Measurements from ENCODE around the gene PGA4.
"Not testable (repeated sequence)": the region's sequence is repeated elsewhere in the genome, so short reads cannot be mapped to it uniquely, and the experiment has no call there.

PGA4 gene

DNA sequence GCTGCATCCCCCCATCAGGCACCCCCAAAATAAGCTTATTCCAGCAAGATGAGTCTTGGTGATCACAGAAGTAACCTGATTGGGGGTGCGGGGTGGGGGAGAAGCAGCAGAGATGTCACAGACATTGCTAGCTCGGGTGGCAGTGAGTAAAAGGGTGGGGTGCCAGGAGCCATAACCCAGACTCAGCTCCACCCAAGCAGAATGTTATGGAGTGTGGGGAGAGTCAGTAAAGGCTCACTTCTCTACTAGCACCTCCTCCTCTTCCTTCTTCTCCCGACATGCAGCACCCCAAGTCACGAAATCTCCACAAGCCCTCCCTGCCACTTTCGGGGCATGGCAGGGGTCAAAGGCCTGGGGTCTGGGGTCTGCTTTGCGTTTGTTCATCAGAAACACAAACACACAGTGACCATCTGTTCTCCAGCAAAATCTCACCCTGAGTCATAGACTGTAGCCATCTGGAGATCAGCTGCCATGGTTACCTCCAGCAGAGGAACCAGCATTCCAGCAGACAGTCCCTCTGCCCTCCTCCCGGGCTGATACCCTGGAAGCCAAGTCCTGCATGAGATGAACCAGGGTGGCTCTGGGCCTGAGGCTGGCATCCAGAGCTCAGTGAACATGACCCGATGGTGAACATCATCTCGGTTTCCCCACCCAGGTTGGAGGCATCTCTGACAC lies 14.4 kb upstream of the PGA4 start:
- DNase-seq = not testable (repeated sequence)

DNA sequence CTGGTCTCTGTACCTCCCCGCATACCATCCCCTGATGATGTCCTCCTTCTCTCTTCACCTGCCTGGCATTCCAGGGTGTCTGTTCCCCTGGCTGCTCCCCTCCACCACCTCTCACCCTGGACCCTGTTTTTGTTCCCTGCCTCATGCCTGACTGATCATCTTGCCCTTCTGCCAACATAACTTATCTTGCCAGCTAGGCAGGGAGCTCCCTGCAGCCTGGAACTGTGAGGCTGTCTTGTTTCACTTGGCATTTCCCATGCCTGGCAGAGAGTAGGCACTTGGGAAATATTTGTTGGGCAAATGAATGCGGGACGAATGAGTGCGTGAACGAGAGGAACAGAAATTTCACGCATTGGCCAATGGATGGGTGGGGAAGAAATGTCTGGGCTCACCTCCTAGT lies 11.5 kb upstream of the PGA4 start:
- DNase-seq = not testable (repeated sequence)

DNA sequence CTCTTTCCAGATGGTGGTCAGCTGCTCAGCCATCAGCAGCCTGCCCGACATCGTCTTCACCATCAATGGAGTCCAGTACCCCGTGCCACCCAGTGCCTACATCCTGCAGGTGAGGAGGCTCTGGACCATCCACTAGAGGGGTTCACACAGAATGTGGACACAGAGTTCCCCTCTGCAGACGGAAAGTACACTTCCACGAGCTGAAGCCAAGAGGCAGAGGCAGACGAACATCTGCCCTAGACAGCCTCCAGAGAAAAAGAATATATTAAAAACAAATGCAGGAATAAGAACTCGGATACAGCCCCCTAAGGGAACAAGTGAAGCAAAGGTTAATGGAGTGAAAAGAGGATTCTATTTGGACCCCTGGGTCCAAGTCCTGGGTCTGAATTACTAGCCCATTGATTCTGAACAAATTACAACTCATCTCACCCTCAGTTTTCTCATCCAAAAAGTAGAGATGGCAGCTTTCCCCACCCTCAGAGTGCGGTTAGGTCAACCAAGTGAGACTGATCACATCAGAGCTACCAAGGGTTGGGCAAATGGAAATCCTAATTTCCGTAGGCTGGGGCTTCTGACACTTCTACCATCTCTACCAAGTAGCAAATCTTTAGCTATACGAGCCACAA lies 10.7 kb upstream of the PGA4 start:
- DNase-seq = not testable (repeated sequence)

DNA sequence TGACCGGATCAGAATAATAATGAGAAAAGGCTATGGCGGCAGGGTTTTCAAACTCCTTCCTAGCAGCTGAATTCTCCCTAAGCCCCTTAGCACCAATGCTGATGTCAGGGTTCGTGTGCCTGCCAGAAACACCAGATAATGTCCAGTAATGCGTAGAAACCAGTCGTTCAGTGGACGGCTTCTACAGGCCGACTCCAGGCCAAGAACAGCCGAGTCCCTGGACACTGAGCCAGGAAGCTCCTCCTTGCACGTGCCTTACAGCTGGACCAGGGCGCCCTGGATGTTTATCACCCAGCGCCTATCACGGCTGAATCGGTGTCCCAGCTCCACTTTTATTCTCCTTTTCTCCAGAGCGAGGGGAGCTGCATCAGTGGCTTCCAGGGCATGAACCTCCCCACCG lies 9.9 kb upstream of the PGA4 start:
- DNase-seq = not testable (repeated sequence)

DNA sequence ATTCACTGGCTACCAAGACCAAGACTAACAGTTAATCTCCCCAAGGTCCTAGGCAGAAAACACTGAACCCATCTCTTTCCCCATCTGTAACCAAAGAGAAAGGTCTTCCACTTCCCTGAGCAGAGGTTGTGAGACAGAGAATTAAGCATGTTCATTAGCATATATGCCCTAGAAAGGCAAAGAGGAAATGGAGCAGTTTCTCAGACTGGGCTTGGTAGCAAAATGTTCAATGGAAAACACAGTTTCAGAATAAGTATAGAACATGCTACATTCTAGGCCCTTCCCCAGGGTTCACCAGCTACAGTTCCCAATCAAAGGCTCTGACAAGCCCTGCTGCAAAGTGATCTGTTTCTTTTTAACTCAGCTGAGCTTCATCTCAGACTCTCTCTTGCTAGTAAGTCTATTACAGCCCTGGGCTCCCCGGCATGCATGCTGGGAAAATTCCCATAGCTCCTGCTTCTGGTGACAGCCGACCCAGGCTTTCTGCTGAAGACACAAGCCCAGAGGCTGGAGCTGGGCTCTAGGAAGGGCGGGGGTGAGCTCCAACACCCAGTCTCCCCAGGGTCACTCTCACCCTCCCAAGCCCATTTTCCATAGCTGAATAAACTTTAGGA lies 8.3 kb upstream of the PGA4 start:
- DNase-seq = not testable (repeated sequence)

DNA sequence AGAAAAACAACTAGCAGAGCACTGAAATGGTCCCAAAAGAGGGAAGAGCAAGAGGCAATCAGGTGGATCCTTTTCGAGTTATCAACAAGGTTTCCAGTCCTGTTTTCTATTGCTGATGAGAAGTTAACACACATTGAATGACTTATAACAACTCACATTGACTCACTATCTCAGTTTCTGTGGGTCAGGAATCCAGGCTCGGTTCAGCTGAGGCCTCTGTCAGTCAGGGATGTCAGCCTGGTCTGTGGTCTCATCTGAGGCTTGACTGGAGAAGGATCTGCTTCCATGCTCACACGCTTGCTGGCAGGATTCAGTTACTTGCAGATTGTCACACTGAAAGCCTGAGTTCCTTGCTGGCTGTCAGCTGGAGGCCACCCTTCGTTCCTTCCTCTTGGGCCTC lies 3.8 kb upstream of the PGA4 start:
- not testable (repeated sequence) for DNase-seq

DNA sequence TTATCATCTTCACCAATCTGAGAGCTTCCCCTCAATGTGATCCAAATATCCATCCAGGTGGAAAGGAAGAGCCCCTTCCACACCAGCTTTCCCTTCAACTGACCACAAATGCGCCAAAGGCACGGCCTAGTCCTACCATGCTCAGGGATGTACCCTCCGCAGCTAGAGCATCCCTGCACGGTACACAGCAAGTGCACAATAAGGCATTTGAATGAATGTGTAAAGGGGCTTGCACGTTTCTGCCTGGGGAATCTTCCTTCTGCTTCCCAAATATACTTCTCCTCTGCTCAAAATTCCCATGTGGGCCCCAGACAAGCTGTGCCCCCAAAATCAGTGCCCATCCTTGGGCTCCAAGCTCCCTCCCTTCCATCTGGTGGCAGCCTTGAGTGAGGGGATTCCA lies 3.1 kb upstream of the PGA4 start:
- not testable (repeated sequence) for DNase-seq

DNA sequence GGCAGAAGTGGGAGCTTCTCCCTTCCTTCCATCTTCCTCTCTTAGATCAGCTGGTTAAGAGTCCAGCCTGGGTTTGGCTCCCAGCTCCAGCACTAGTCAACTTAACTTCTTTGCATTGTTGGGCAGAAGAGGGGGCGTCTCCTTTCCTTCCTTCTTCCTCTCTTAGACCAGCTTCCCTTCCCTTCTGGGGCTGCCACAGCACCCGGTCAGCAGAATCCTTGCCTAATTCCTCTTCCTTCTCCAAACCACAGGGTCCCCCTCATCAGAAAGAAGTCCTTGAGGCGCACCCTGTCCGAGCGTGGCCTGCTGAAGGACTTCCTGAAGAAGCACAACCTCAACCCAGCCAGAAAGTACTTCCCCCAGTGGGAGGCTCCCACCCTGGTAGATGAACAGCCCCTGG lies 545 bp downstream of the PGA4 start:
- not testable (repeated sequence) for DNase-seq

DNA sequence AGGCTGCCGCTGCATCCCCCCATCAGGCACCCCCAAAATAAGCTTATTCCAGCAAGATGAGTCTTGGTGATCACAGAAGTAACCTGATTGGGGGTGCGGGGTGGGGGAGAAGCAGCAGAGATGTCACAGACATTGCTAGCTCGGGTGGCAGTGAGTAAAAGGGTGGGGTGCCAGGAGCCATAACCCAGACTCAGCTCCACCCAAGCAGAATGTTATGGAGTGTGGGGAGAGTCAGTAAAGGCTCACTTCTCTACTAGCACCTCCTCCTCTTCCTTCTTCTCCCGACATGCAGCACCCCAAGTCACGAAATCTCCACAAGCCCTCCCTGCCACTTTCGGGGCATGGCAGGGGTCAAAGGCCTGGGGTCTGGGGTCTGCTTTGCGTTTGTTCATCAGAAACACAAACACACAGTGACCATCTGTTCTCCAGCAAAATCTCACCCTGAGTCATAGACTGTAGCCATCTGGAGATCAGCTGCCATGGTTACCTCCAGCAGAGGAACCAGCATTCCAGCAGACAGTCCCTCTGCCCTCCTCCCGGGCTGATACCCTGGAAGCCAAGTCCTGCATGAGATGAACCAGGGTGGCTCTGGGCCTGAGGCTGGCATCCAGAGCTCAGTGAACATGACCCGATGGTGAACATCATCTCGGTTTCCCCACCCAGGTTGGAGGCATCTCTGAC lies 4.5 kb downstream of the PGA4 start:
- not testable (repeated sequence) for DNase-seq

DNA sequence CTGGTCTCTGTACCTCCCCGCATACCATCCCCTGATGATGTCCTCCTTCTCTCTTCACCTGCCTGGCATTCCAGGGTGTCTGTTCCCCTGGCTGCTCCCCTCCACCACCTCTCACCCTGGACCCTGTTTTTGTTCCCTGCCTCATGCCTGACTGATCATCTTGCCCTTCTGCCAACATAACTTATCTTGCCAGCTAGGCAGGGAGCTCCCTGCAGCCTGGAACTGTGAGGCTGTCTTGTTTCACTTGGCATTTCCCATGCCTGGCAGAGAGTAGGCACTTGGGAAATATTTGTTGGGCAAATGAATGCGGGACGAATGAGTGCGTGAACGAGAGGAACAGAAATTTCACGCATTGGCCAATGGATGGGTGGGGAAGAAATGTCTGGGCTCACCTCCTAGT lies 7.3 kb downstream of the PGA4 start:
- not testable (repeated sequence) for DNase-seq

DNA sequence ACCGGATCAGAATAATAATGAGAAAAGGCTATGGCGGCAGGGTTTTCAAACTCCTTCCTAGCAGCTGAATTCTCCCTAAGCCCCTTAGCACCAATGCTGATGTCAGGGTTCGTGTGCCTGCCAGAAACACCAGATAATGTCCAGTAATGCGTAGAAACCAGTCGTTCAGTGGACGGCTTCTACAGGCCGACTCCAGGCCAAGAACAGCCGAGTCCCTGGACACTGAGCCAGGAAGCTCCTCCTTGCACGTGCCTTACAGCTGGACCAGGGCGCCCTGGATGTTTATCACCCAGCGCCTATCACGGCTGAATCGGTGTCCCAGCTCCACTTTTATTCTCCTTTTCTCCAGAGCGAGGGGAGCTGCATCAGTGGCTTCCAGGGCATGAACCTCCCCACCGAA lies 8.9 kb downstream of the PGA4 start:
- DNase-seq = not testable (repeated sequence)

DNA sequence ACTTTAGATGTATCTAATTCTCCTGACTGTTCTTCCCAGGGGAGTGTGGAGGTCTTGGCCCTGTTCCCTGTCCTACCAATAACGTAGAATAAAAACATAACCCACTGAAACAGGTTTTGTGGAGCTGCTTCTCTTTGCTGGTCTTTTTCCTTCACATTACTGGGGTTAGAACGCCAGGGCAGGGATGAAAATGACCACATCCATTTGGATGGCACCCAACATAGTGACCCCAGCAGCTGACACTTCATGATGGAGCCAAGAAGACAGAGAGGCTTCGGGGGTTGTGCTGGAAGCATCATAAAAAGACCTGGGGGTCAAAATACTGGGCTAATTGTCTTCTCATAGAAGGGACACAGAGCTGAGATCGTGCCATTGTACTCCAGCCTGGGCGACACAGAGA lies 9.4 kb downstream of the PGA4 start:
- DNase-seq = not testable (repeated sequence)

DNA sequence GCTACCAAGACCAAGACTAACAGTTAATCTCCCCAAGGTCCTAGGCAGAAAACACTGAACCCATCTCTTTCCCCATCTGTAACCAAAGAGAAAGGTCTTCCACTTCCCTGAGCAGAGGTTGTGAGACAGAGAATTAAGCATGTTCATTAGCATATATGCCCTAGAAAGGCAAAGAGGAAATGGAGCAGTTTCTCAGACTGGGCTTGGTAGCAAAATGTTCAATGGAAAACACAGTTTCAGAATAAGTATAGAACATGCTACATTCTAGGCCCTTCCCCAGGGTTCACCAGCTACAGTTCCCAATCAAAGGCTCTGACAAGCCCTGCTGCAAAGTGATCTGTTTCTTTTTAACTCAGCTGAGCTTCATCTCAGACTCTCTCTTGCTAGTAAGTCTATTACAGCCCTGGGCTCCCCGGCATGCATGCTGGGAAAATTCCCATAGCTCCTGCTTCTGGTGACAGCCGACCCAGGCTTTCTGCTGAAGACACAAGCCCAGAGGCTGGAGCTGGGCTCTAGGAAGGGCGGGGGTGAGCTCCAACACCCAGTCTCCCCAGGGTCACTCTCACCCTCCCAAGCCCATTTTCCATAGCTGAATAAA lies 10.5 kb downstream of the PGA4 start:
- DNase-seq = not testable (repeated sequence)

DNA sequence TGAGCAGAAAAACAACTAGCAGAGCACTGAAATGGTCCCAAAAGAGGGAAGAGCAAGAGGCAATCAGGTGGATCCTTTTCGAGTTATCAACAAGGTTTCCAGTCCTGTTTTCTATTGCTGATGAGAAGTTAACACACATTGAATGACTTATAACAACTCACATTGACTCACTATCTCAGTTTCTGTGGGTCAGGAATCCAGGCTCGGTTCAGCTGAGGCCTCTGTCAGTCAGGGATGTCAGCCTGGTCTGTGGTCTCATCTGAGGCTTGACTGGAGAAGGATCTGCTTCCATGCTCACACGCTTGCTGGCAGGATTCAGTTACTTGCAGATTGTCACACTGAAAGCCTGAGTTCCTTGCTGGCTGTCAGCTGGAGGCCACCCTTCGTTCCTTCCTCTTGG lies 15.0 kb downstream of the PGA4 start:
- DNase-seq = not testable (repeated sequence)

DNA sequence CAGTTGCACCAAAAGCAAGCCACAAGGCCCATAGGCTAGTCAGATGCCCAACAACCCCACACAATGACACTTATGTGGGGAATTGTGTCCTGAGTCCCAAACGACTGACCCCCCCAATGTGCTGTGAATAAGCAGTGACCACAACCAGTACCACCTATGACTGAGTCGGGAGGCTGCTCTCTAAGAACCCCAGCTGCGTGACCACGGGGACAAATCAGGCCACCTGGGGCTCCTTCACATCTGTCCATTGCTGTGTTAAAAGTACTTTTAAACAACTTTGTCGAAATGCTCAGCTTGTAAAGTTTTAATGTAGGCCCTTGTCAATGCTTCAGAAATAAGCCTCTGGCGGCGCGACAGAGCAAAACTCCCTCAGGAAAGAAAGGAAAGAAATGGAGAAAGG lies 18.1 kb downstream of the PGA4 start:
- not testable (repeated sequence) for DNase-seq

DNA sequence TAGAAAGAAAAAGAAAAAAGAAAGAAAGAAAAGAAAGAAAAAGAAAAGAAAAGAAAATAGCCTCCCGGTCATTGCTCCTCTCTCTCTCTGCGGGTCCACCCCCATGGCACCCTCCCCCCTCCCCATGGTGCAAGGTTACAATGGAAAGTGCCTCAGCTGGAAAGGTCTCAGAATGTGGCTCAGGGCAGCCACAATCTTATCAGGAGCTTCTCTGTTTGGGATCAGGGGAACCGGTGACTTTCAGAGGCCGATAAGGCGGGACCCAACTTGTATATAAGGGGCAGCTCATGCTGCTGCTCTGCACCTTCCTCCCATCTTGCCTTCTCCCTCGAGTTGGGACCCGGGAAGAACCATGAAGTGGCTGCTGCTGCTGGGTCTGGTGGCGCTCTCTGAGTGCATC lies 18.7 kb downstream of the PGA4 start, which contains the start of gene PGA5:
Gene PGA5, plus strand, starts transcription at position 301 of the 400 bp plus-strand sequence. Its CDS starts 52 bp downstream, at position 353.
- DNase-seq = not testable (repeated sequence)

DNA sequence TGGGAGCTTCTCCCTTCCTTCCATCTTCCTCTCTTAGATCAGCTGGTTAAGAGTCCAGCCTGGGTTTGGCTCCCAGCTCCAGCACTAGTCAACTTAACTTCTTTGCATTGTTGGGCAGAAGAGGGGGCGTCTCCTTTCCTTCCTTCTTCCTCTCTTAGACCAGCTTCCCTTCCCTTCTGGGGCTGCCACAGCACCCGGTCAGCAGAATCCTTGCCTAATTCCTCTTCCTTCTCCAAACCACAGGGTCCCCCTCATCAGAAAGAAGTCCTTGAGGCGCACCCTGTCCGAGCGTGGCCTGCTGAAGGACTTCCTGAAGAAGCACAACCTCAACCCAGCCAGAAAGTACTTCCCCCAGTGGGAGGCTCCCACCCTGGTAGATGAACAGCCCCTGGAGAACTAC lies 19.4 kb downstream of the PGA4 start:
- DNase-seq = not testable (repeated sequence)

DNA sequence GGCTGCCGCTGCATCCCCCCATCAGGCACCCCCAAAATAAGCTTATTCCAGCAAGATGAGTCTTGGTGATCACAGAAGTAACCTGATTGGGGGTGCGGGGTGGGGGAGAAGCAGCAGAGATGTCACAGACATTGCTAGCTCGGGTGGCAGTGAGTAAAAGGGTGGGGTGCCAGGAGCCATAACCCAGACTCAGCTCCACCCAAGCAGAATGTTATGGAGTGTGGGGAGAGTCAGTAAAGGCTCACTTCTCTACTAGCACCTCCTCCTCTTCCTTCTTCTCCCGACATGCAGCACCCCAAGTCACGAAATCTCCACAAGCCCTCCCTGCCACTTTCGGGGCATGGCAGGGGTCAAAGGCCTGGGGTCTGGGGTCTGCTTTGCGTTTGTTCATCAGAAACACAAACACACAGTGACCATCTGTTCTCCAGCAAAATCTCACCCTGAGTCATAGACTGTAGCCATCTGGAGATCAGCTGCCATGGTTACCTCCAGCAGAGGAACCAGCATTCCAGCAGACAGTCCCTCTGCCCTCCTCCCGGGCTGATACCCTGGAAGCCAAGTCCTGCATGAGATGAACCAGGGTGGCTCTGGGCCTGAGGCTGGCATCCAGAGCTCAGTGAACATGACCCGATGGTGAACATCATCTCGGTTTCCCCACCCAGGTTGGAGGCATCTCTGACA lies 23.3 kb downstream of the PGA4 start:
- not testable (repeated sequence) for DNase-seq

DNA sequence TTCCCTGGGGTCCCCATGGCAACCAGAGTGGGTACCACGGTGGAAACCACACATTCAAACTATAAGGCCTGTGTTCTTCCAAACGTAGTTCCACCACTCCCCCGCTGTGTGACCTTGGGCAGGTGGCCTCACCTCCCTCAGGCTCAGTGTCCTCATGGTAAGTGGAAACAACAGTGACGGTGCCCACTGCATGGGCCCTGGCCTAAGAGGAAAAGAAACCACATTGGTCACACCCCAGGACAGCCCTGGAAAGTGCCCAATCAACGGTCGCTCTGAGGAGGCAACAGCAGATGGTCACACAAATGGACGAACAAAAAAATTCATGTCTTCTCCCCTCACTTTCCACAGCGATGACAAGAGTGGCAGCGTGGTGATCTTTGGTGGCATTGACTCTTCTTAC lies 25.9 kb downstream of the PGA4 start:
- not testable (repeated sequence) for DNase-seq

DNA sequence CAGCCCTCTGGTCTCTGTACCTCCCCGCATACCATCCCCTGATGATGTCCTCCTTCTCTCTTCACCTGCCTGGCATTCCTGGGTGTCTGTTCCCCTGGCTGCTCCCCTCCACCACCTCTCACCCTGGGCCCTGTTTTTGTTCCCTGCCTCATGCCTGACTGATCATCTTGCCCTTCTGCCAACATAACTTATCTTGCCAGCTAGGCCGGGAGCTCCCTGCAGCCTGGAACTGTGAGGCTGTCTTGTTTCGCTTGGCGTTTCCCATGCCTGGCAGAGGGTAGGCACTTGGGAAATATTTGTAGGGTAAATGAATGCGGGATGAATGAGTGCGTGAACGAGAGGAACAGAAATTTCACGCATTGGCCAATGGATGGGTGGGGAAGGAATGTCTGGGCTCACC lies 27.1 kb downstream of the PGA4 start:
- DNase-seq = not testable (repeated sequence)

DNA sequence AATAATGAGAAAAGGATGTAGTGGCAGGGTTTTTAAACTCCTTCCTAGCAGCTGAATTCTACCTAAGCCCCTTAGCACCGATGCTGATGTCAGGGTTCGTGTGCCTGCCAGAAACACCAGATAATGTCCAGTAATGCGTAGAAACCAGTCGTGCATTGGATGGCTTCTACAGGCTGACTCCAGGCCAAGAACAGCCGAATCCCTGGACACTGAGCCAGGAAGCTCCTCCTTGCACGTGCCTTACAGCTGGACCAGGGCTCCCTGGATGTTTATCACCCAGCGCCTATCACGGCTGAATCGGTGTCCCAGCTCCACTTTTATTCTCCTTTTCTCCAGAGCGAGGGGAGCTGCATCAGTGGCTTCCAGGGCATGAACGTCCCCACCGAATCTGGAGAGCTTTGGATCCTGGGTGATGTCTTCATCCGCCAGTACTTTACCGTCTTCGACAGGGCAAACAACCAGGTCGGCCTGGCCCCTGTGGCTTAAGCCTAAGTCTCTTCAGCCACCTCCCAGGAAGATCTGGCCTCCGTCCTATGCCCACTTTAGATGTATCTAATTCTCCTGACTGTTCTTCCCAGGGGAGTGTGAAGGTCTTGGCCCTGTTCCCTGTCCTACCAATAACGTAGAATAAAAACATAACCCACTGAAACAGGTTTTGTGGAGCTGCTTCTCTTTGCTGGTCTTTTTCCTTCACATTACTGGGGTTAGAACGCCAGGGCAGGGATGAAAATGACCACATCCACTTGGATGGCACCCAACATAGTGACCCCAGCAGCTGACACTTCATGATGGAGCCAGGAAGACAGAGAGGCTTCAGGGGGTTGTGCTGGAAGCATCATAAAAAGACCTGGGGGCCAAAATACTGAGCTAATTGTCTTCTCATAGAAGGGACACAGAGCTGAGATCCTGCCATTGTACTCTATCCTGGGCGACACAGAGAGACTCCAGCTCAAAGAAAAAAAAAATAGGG lies 28.9 kb downstream of the PGA4 start:
- not testable (repeated sequence) for DNase-seq

Measured in T1000 (cell line).